Vagina (tissue), 2 donors: ENCODE measurements around the gene PRKAG2. TPM values are rescaled to one million over a fixed set of nuclear protein-coding genes. Genes with fewer than 3 reads are reported as not detected.

Experiments
- DNase-seq, 2 donors: peaks; one replicate each; pipeline ENCODE4 v3.0.0-alpha.2; 2017; ENCODE audit errors: extremely low spot score in 2 of 2
- H3K27ac ChIP-seq: fragments of 200-600 bp; sonication (generic); one replicate; pipeline ENCODE4 v1.5.1; 2019
- H3K27me3 ChIP-seq: fragments of 200-600 bp; sonication (generic); one replicate; pipeline ENCODE4 v1.5.1; 2019
- H3K36me3 ChIP-seq, 2 donors: fragments of 200-600 bp; sonication (generic); one replicate each; pipeline ENCODE4 v1.5.1; 2017 to 2019
- H3K4me1 ChIP-seq: fragments of 200-600 bp; sonication (generic); one replicate; pipeline ENCODE4 v1.5.1; 2019
- H3K4me3 ChIP-seq, 2 donors: fragments of 200-600 bp; sonication (generic); 1 replicate in 1 of 2; 2 replicates in 1 of 2; pipeline ENCODE4 v1.5.1; 2016 to 2019
- H3K9me3 ChIP-seq: fragments of 200-600 bp; sonication (generic); one replicate; pipeline ENCODE4 v1.5.1; 2019
- POLR2A ChIP-seq, 2 donors: fragments of 450-650 bp; IDR thresholded peaks; one replicate each; pipeline ENCODE4 v1.6.1; 2017; ENCODE audit warnings: antibody characterized with exemption in 2 of 2, mild to moderate bottlenecking in 2 of 2, moderate library complexity in 2 of 2
- POLR2AphosphoS5 ChIP-seq, 2 donors: sonication (generic); formaldehyde crosslinking; IDR thresholded peaks; one replicate each; pipeline ENCODE4 v1.9.0; 2017; ENCODE audit warnings: antibody characterized with exemption in 2 of 2, mild to moderate bottlenecking in 2 of 2, low read depth in 1 of 2; ENCODE audit not compliant: insufficient read depth in 1 of 2
- intact Hi-C: fragments of 100-400 bp; cut with DNase I; formaldehyde crosslinking; loops from one replicate; pipeline ENCODE4 v1.15.1; 2023
- total RNA-seq: library from RNA; depleted of rRNA; stranded (reverse); fragments of >200 nt; gene quantifications from one replicate; pipeline ENCODE4 v1.2.3, GENCODE V29; 2016
- TF ChIP-seq, protein P1 (sequence below), 3 experiments: fragments of 450-650 bp in 2 of 3; fragments of 200-600 bp in 1 of 3; sonication (generic) in 1 of 3; IDR thresholded peaks; one replicate each; pipeline ENCODE4 v1.5.1; 2017 to 2019; ENCODE audit warnings: antibody characterized with exemption in 3 of 3, mild to moderate bottlenecking in 2 of 3, moderate library complexity in 2 of 3

PRKAG2 gene
- total RNA-seq, 1 donor from 2014 or later: 25.0 TPM

DNA sequence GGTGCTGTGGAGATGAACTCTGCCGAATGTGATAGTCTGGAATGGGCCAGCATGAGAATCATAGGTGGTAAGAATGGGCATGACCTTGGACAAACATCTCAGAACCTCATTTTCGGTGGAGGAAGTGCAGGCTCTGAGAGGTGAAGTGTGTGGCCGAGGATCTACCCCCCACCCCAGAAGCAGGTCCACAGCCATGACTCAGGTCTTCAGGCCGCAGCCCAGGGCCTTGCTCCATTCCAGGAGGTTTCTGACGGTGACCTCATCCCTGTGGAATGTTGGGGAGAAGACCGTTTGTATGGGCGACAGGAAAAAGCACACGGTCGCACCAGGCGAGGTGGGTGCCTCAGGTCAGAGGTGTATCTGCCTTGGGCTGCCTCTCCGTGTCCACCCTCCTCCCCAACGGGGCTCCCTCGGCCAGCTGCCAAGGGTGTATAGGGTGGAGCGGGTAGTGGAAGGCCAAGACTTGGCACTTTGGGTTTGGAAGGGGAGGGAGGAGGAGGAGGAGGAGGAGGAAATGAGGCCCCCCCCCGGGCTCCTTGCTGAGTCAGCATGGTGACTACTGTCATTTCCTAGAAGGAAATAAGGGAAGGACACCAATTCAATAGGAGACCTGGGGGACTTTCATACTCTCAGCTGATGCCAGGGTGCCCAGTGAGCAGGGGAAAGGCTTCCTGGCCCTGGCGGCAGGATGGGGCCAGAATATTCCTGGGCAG lies 189.2 kb downstream of the PRKAG2 start:
- TF ChIP-seq POLR2A (IDR thresholded peaks at IDR 0.05): no peak
- peak; percentile 25 to 67 for TF ChIP-seq POLR2AphosphoS5 (IDR thresholded peaks at IDR 0.05; ENCODE audit: insufficient read depth in 1 of 2, low read depth in 1 of 2)
- TF ChIP-seq, protein P1, sequence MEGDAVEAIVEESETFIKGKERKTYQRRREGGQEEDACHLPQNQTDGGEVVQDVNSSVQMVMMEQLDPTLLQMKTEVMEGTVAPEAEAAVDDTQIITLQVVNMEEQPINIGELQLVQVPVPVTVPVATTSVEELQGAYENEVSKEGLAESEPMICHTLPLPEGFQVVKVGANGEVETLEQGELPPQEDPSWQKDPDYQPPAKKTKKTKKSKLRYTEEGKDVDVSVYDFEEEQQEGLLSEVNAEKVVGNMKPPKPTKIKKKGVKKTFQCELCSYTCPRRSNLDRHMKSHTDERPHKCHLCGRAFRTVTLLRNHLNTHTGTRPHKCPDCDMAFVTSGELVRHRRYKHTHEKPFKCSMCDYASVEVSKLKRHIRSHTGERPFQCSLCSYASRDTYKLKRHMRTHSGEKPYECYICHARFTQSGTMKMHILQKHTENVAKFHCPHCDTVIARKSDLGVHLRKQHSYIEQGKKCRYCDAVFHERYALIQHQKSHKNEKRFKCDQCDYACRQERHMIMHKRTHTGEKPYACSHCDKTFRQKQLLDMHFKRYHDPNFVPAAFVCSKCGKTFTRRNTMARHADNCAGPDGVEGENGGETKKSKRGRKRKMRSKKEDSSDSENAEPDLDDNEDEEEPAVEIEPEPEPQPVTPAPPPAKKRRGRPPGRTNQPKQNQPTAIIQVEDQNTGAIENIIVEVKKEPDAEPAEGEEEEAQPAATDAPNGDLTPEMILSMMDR (IDR thresholded peaks at IDR 0.05): no peak
- no peaks in the 10 kb centered on the region for H3K9me3 ChIP-seq

DNA sequence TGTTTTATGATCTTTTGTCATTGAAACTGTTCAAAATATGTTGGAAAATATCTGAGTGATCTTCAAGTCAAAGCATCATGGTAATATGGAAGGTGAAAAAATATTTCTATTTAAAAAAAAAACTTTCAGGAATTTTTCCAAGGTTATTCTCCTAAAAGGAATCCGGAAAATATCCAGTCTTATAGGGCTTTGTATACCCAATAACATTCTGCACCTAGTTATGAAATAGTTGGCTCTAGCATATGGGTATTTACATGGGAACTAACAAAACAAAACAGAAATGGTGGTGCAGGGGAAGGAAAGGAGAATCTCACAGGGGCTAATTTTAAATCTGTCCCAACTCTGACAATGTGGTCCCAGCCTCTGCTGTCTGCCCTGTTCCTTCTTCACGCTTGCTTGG lies 190.1 kb downstream of the PRKAG2 start:
- H3K36me3 ChIP-seq: no peaks in the 10 kb centered on the region
- no peaks in the 10 kb centered on the region for H3K9me3 ChIP-seq
- H3K27ac ChIP-seq: peak overlapping the region; percentile 73
- DNase-seq: no peak
- intact Hi-C loops: no loop called here
- H3K4me1 ChIP-seq: peaks cover 33% of the 10 kb centered on the region
- no peaks in the 10 kb centered on the region for H3K27me3 ChIP-seq
- no peak overlapping the region for H3K4me3 ChIP-seq
- TF ChIP-seq POLR2A (IDR thresholded peaks at IDR 0.05) (no peak), POLR2AphosphoS5 (IDR thresholded peaks at IDR 0.05; ENCODE audit: insufficient read depth in 1 of 2, low read depth in 1 of 2) (no peak)
- TF ChIP-seq, protein P1 (IDR thresholded peaks at IDR 0.05): no peak

More for the DNA sequence above, 189.2 kb downstream of the PRKAG2 start:
- H3K27me3 ChIP-seq: no peaks in the 10 kb centered on the region
- H3K36me3 ChIP-seq: no peaks in the 10 kb centered on the region
- H3K27ac ChIP-seq: peak overlapping the region; percentile 73
- no peak overlapping the region for H3K4me3 ChIP-seq
- intact Hi-C loops: no loop called here
- peaks cover 24% of the 10 kb centered on the region for H3K4me1 ChIP-seq
- no peak for DNase-seq

DNA sequence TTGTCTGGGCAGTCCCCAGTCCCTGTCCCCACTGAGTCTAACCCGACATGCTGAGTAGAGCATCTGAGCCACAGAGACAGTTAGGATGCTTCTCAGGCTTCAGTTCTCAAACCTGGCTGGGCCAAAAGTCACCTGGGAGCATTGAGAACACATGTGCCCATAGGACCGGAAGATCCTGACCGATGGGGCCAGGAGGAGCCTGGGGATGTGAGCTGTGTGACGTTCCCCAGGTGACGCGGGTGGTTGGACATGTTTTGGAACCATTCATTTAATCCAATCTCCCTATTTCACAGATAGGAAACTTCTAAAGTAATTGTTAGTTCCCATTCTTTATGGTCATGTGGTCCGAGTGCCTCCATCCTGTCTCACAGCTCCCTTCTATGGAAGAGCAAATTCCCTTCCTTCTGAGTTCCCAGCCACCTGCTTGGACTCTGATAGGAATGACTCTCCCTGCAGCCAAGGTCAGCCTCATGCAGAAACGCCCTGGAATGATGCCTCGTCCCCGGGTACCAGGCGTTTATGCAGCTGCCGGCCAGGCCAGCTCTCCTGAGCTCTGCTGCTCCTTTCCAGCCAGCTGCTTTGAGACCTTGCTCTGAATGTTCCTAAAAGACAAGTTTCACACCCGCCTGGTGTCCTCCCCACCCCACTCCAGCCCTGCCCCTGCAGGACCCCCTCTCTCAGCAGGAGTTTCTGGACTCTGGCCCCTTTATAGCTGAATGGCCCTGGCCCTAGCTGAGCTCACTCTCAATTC lies 190.7 kb downstream of the PRKAG2 start:
- no peak for TF ChIP-seq POLR2AphosphoS5 (IDR thresholded peaks at IDR 0.05; ENCODE audit: insufficient read depth in 1 of 2, low read depth in 1 of 2)
- TF ChIP-seq, protein P1 (IDR thresholded peaks at IDR 0.05): no peak
- TF ChIP-seq POLR2A (IDR thresholded peaks at IDR 0.05): no peak
- Histone ChIP-seq H3K4me1 (peaks cover 39% of the 10 kb centered on the region), H3K36me3 (no peaks in the 10 kb centered on the region), H3K9me3 (no peaks in the 10 kb centered on the region), H3K27ac (peak overlapping the region; percentile 24), H3K4me3 (no peak overlapping the region), H3K27me3 (no peaks in the 10 kb centered on the region)
- DNase-seq: no peak
- intact Hi-C loops: no loop called here

DNA sequence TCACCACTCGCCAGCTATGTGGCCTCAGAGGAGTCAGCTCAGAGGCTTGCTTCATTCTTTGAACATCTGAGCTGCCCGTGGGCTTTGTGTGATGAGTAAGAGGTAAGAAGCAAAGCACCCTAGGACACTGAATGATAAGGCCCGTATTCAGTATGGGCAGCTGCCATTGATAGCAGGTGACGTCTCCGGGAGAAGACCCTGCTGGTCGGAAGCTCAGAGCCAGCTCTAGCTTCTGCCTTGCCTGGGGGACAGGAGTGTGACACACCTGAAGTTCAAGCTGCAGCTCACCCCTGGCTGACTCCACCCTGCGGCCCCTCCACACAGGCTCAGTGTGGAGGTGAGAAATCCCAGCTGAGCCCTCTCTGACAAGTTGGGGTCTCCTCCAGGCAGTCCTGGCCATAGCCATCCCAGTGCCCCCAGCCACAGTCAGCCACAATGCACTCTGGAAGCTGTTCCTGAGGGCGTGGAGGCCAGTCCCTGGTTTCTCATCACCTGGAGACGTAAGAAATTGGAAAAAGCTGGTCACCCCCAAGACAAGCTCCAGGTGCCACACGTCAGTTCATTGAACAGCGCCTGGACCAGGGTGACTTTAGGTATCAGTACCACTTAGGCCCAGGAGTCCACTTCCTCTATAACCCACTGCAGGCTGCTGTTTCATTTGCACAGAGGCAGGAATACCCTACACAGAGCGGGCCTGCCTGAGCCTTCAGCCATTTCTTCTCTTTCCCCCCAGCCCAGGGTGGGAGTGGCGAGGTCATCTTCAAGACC lies 192.3 kb downstream of the PRKAG2 start:
- H3K4me1 ChIP-seq: peaks cover 55% of the 10 kb centered on the region
- no peak overlapping the region for H3K27ac ChIP-seq
- intact Hi-C loops: loop anchor here (5.0 kb wide), 1 partner anchor 47 kb away; no protein-coding TSS in a partner anchor
- TF ChIP-seq POLR2AphosphoS5 (IDR thresholded peaks at IDR 0.05; ENCODE audit: insufficient read depth in 1 of 2, low read depth in 1 of 2): no peak
- TF ChIP-seq, protein P1 (IDR thresholded peaks at IDR 0.05): no peak
- TF ChIP-seq POLR2A (IDR thresholded peaks at IDR 0.05): no peak
- DNase-seq: no peak
- no peak overlapping the region for H3K4me3 ChIP-seq
- no peaks in the 10 kb centered on the region for H3K36me3 ChIP-seq
- H3K9me3 ChIP-seq: no peaks in the 10 kb centered on the region
- H3K27me3 ChIP-seq: no peaks in the 10 kb centered on the region
